HCEC 1CT (cell line): Measurements from ENCODE around the gene PRKAG3.

Experiments
- DNase-seq: peaks from one replicate; pipeline ENCODE4 v3.0.0-alpha.2; 2017

The PRKAG3 gene

GRCh38 chr2:218837495-218837894 lies 5.9 kb upstream of the PRKAG3 start:
- no peak for DNase-seq

DNA sequence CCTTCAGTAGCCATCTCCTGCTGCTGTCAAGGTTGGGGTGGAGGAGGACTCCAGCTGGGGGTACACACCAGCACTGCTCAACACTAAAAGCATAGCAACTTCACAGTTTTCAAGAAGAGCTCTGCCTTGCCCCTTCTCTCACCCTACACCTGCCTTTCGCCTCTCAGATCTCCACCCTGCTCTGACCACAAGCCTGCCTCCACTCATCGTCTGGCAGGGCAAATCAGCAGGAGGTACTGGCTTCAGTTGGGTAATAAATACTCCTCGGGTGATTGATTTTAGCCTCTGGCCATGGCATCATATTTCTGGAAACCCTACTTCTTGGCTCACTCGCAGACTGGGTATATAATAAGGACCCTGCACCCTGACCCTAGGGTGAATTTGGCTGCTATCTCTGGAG lies 3.1 kb upstream of the PRKAG3 start:
- DNase-seq: no peak

DNA sequence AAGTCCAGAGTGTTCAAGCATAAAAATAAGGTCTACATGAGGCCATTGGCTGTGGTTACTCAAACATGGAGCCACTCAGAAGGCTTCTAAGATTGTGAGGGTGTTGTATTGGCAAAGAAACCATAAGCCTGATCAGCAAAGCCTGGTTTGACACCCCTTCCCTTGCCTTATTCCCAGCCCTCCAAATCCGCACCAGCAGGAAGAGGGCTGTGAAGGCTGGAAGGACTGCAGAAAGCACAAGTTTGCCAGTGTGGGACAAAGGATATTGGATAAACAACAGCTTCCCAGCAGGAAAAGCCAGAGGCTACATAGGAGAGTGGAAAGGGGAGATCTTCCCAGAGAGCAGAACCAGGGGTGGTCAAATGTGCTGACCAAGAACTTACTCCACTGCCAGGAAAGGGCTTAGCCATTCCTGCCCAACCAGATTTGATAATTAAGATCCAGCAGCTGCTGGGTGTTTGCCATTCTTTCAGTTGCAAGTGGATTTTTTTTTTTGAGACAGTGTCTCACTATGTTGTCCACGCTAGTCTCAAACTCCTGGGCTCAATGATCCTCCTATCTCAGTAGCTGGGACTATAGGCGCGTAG lies 1.5 kb upstream of the PRKAG3 start:
- no peak for DNase-seq

- peak; percentile 58 for DNase-seq
These were observed 917 bp upstream of the PRKAG3 start for GRCh38 chr2:218832520-218832919.

DNA sequence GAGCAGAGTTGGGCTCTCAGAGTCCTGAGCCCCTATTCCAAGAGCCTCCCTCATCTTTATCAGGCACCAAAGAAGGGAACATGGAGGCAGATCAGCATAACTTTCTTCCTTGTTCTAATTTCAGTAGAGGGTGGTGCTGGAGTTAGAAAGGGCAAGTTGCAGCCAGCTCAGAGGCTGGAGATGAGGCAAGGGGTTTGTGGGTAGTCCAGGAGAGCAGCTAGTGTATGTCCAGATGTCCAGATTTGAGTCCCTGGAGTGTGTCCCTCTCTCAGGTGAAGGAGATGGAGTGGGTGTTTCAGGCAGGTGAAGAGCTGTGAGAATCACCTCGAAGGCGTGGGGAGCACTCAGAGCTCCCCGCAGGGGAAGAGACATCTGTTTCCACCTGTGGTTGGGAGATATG lies 478 bp upstream of the PRKAG3 start:
- no peak for DNase-seq

DNA sequence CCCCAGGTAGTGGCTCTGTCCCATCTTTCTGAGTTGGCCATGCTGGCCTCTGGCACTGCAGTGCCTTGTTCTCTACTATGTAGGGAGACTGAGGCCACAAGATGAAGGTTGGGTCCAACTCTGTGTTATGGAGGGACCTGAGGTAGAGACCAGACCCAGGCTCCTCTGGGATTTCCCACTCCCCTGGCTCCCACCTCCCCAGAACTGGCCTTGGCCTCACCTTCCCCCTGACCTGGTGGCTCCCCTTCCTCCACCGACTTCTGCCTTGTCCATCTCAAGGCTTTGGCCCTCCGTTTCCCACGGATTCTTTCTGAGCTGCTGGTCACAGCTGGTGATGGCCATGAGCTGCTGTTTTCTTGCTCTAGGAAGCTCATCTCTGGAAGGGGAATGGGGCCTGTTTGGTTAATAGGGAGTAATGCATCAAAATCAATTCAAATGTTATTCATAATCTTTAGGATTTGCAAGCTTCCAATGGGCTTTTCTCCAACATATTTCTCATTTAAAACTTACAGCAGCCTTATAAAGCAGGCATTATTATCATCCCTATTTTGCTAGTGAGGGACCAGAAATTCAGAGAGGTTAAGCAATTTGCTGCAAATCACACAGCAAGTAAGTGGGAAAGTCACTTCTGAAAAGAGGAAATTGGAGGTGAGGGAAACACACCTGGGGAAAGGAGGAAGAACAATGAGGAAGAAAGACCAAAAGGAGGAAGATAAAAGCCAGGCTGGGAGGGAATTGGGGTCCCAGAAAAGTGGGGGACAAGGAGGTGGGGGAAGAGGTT lies 887 bp downstream of the PRKAG3 start:
- DNase-seq: no peak

DNA sequence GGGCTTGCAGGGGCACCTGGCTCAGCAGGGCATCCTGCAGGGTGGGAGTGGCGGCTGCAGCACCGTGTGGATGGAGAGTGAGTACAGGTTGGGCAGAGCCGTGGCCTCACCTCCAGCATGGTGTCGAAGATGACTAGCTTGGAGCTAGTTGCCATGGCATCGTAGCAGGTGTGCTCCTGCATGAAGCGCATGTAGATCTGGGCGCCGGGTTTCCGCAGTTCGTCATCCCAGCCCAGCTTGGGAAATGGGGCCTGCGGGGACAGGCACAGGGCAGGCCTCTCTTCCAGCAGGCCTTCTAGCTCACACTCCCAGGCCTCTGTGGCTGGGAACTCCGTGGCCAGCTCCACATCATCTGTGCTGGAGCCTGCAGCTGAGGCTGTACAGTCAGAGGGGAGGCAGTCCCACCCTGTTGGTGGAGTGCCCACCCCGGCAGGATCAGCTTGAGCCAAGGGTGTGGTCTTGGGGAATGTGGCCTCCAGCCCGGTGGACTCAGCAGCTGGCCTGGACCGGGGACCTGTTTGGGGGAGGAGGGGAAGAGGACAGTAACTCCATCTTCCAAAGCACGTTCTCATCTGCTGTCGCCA lies 1.6 kb downstream of the PRKAG3 start:
- DNase-seq: no peak

GRCh38 chr2:218828477-218828778 lies 3.2 kb downstream of the PRKAG3 start:
- no peak for DNase-seq

GRCh38 chr2:218827701-218828476 lies 3.7 kb downstream of the PRKAG3 start:
- DNase-seq: no peak

DNA sequence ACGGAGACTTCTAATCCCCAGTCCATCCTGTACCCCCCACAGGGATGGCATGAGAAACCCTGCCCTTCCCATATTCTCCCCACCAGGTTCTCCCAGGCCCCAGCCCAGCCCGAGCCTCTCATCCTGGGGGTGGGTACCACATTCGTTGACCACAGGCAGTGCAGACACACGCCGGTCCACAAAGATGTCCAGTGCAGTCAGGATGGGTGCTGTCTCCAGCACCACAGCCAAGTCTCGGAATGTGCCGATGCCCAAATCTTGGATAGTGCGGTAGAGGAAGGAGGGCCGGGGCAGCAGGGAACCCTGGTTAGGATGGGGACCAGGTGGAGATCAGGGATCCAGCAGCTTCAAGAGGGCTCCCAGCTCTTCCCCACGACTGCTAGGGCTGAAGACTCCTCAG lies 4.8 kb downstream of the PRKAG3 start:
- DNase-seq: no peak

- DNase-seq: no peak
These were observed 7.6 kb downstream of the PRKAG3 start for GRCh38 chr2:218824004-218824403.

DNA sequence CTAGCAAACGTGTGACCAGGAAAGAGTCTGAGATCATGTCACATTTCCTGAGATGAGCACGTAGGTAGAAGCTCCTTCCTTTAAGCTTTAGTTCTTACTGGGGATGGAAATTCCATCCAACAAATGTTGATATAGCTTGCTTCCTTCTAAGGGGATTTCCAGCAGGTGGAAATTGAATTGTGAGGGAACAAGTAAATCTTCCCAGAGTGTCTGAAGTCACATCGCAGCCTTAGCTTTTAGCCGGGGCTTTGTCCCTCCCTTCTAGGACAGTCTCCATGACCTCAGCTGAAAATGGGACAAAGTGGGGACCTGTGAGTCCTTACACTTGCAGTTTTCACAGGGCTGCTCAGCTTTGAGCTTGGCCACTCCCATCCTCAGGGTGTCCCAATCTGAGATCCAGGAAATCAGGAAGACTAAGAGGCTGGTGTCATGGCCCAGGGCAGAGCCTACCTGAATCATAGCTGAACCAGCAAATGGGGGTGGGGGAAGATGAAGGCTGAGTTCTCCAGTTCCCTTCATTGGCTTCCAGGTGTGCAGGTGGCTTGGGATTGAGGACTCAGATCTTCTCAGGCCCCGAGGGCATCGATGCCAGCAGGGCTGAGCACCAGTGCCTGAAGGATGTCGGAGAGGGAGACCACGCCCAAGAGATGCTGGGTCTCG lies 8.3 kb downstream of the PRKAG3 start:
- no peak for DNase-seq

DNA sequence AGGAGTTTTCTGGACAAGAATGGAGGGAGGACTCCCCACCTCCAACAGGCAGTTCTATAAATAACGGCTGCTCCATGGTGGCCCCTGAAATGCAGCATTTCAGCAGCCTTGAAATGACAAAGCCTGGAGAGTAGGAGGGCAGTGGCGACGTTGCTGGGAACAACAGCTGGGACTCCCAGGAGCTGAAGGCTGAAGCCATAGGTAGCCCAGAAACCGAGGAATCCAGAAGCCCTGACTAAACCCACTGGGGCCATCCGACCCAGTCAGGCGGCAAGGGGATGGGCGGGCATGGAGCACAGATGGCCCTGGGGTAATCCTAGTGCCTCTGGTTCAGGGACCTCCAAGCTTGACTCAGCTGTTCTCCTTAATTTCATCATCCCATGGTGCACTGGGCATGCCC lies 9.0 kb downstream of the PRKAG3 start:
- DNase-seq: no peak

GRCh38 chr2:218821605-218822211 lies 9.9 kb downstream of the PRKAG3 start:
- no peak for DNase-seq

- no peak for DNase-seq
These were observed 10.7 kb downstream of the PRKAG3 start for GRCh38 chr2:218820746-218821369.

- DNase-seq: no peak
These were observed 12.5 kb downstream of the PRKAG3 start for GRCh38 chr2:218819093-218819492.

DNA sequence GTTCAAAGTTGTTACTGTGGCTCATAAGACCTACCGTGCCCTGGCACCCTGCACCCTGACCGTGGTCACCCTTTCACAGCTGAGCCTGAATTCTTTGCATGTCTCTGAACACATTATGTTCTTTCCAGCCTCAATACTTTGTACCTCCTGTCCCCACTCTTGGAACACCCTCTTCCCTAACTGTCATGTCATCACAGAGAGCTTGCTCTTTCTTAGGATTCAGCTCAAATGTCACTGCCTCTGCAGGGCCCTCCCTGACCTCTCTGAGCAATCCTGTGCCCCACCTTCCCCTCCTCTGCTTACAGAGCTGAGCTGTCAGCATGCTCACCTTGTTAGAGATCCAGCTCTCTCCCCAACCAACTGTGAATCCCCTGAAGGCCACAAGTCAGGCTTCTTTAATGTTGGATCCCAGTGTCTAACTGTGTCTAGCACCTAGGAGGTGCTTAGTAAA lies 15.0 kb downstream of the PRKAG3 start:
- no peak for DNase-seq

DNA sequence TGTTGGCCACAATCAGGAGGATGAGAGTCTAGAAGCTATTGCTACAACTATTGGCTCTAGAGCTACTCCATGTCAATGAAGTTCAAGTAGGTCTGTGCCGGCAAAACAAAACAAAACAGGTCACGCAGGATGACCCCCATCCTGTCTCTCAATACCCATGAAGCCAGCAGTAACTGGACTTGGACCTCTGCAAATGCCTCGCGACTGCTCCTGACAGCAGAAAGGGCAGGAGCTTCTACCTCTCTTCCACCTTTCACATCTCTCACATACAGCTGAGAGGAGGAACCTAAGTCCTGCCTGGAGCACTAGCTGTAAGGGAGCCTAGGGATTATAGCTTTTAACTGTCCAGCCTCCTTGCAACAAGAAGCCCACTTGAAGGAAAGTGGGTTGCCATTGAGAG lies 16.0 kb downstream of the PRKAG3 start:
- DNase-seq: no peak

DNA sequence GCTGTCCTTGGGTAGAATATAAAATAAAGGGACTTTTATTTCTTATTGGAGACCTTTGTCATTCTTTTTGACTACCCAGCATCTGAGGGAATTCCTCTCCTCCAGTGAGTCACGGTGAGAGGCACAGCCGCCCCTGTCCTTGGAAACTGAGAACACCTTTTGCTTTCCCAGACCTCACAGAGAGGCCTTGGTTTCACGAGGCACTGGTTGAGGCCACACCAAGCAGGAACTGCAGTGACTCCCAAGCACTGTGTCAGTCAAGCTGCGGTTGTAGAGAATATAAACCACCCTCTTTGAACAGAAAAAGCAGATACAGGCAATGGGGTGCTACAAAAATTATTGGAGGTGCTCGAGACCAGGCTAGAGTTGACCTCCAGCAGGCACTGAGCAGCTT lies 16.4 kb downstream of the PRKAG3 start:
- no peak for DNase-seq

- DNase-seq: no peak
These were observed 16.9 kb downstream of the PRKAG3 start for GRCh38 chr2:218814540-218815243.

DNA sequence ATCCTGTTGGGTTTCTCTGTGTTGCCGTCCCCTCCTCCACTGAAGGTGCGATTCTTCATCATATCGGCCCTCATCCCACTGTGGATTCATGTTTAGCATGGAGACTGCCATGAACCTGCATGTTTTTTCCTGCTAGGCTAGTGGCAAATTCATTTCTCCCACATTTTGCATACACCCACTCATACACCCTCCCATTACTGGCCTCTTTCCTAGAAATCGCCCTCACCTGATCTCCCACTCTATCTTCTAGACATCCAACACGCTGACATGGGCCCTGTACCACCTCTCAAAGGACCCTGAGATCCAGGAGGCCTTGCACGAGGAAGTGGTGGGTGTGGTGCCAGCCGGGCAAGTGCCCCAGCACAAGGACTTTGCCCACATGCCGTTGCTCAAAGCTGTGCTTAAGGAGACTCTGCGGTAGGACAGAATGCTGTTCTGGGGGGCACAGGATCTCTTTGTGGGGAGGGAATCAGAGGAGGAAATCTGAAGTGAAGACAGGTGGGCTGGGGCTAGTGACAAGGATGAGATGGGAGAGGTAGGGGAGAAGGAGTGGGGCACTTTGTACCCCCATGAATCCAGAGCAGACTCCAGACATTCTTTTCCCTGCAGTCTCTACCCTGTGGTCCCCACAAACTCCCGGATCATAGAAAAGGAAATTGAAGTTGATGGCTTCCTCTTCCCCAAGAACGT lies 17.7 kb downstream of the PRKAG3 start:
- DNase-seq: no peak
